SK-N-SH (cell line): ENCODE results near the gene B3GALT6. TPM values are rescaled to one million over a fixed set of nuclear protein-coding genes. Genes with fewer than 3 reads are reported as not detected.

Experiments
- CTCF ChIA-PET: fragments of 300-600, 350-600 bp; formaldehyde crosslinking; extraction: SDS; loops from one replicate; lab custom pipeline; 2021; lab: Yijun Ruan, JAX
- POLR2A ChIA-PET: fragments of 350-600 bp; sonication (Branson Sonifier 250); formaldehyde crosslinking; extraction: SDS; loops from one replicate; lab custom pipeline; 2020; ENCODE audit warnings: antibody characterized with exemption, inconsistent platforms; lab: Yijun Ruan, JAX
- DNase-seq: peaks from one replicate; pipeline ENCODE4 v3.0.0; 2012
- H2AFZ ChIP-seq: fragments of 200-600 bp; sonication (generic); 2 replicates; pipeline ENCODE4 v1.8.1; 2016; ENCODE audit warnings: antibody characterized with exemption, mild to moderate bottlenecking, low read depth
- H3F3A ChIP-seq: fragments of 200-600 bp; sonication (generic); replicated peaks from 2 replicates; pipeline ENCODE3; 2016; ENCODE audit warnings: antibody characterized with exemption, mild to moderate bottlenecking; ENCODE audit not compliant: insufficient read depth
- H3K27ac ChIP-seq, 2 experiments: fragments of 200-500 bp in 1 of 2; fragments of 200-600 bp in 1 of 2; sonication (Bioruptor generic) in 1 of 2; sonication (generic), shearing (Covaris generic) in 1 of 2; 2 replicates each; pipeline versions ENCODE4 v1.5.1 to v1.6.1; 2014 to 2016; ENCODE audit warnings: low read depth in 2 of 2, inconsistent platforms in 1 of 2, low read length in 1 of 2, mild to moderate bottlenecking in 1 of 2, mixed read lengths in 1 of 2
- H3K27me3 ChIP-seq: fragments of 200-600 bp; sonication (generic), shearing (Covaris generic); 2 replicates; pipeline ENCODE4 v1.6.1; 2016; ENCODE audit warnings: mixed run types; ENCODE audit not compliant: insufficient read depth
- H3K36me3 ChIP-seq, 2 experiments: fragments of 200-500 bp in 1 of 2; fragments of 200-600 bp in 1 of 2; sonication (Bioruptor generic) in 1 of 2; sonication (generic) in 1 of 2; replicated peaks in 1 of 2; 2 replicates each; pipeline versions ENCODE3 to v1.5.1; 2014 to 2016; ENCODE audit warnings: low read length in 1 of 2, mild to moderate bottlenecking in 1 of 2; ENCODE audit not compliant: insufficient read depth in 2 of 2, control insufficient read depth in 1 of 2
- H3K4me1 ChIP-seq, 2 experiments: fragments of 200-500 bp in 1 of 2; fragments of 200-600 bp in 1 of 2; sonication (Bioruptor generic) in 1 of 2; sonication (generic), shearing (Covaris generic) in 1 of 2; 2 replicates each; pipeline versions ENCODE4 v1.5.1 to v1.6.1; 2014 to 2016; ENCODE audit warnings: low read depth in 1 of 2, low read length in 1 of 2, mixed run types in 1 of 2; ENCODE audit not compliant: insufficient read depth in 2 of 2, control insufficient read depth in 1 of 2
- H3K4me2 ChIP-seq: fragments of 200-600 bp; sonication (generic), shearing (Covaris generic); 2 replicates; pipeline ENCODE4 v1.6.1; 2017; ENCODE audit warnings: mixed run types
- H3K4me3 ChIP-seq, 2 experiments: fragments of 200-500 bp in 1 of 2; fragments of 200-600 bp in 1 of 2; sonication (Bioruptor generic) in 1 of 2; sonication (generic), shearing (Covaris generic) in 1 of 2; 2 replicates each; pipeline versions ENCODE4 v1.5.1 to v1.8.1; 2014 to 2016; ENCODE audit warnings: low read depth in 2 of 2, inconsistent platforms in 1 of 2, low read length in 1 of 2, mild to moderate bottlenecking in 1 of 2, mixed read lengths in 1 of 2, moderate library complexity in 1 of 2
- H3K79me2 ChIP-seq: fragments of 200-600 bp; sonication (generic); 2 replicates; pipeline ENCODE4 v1.8.1; 2017; ENCODE audit warnings: mild to moderate bottlenecking; ENCODE audit not compliant: insufficient read depth
- H3K9ac ChIP-seq: fragments of 200-600 bp; sonication (generic); 2 replicates; pipeline ENCODE4 v1.6.1; 2017; ENCODE audit warnings: mixed run types
- H3K9me2 ChIP-seq: fragments of 200-600 bp; sonication (generic); 2 replicates; pipeline ENCODE4 v1.6.1; 2017; ENCODE audit warnings: mixed run types
- H3K9me3 ChIP-seq: fragments of 200-600 bp; sonication (generic); 2 replicates; pipeline ENCODE4 v1.6.1; 2017; ENCODE audit warnings: mixed run types, mild to moderate bottlenecking, moderate library complexity
- H4K20me1 ChIP-seq: fragments of 200-600 bp; sonication (generic); 2 replicates; pipeline ENCODE4 v1.6.1; 2017; ENCODE audit warnings: mild to moderate bottlenecking, mixed run types; ENCODE audit not compliant: insufficient read depth
- CTCF ChIP-seq: fragments of 200-600 bp; sonication (generic); IDR thresholded peaks from 2 replicates; pipeline ENCODE4 v1.6.1; 2017; ENCODE audit warnings: antibody characterized with exemption, mild to moderate bottlenecking, moderate library complexity
- FOSL2 ChIP-seq: IDR thresholded peaks from 2 replicates; pipeline ENCODE4 v1.4.0; 2012; ENCODE audit warnings: low read depth, mild to moderate bottlenecking, moderate library complexity, borderline replicate concordance
- FOXJ3 ChIP-seq: sonication (generic); formaldehyde crosslinking; IDR thresholded peaks from 2 replicates; pipeline ENCODE4 v1.5.1; 2020; ENCODE audit warnings: mild to moderate bottlenecking, missing genetic modification reagents
- FOXM1 ChIP-seq: IDR thresholded peaks from 2 replicates; pipeline ENCODE4 v1.4.0; 2012; ENCODE audit warnings: low read depth, mild to moderate bottlenecking
- GATA2 ChIP-seq: sonication (generic); formaldehyde crosslinking; IDR thresholded peaks from 2 replicates; pipeline ENCODE4 v1.5.0; 2020; ENCODE audit warnings: mild to moderate bottlenecking, missing genetic modification reagents
- IRF3 ChIP-seq: fragments of 150-350 bp; IDR thresholded peaks from 2 replicates; pipeline ENCODE4 v1.6.1; 2016; ENCODE audit warnings: mild to moderate bottlenecking, low read depth, low read length
- MAX ChIP-seq: IDR thresholded peaks from 2 replicates; pipeline ENCODE4 v1.4.0; 2012; ENCODE audit warnings: low read depth
- MXI1 ChIP-seq: IDR thresholded peaks from 2 replicates; pipeline ENCODE4 v1.6.1; 2012; ENCODE audit warnings: mild to moderate bottlenecking, low read depth, low read length, improper control_type of control experiment
- RAD21 ChIP-seq: IDR thresholded peaks from 2 replicates; pipeline ENCODE4 v1.6.1; 2012; ENCODE audit warnings: mild to moderate bottlenecking, low read length
- REST ChIP-seq: IDR thresholded peaks from 2 replicates; pipeline ENCODE4 v1.6.1; 2012; ENCODE audit warnings: mild to moderate bottlenecking, low read depth, low read length, moderate library complexity
- RFX5 ChIP-seq: IDR thresholded peaks from 2 replicates; pipeline ENCODE4 v1.6.1; 2012; ENCODE audit warnings: mild to moderate bottlenecking, improper control_type of control experiment, low read length
- SIN3A ChIP-seq: IDR thresholded peaks from 2 replicates; pipeline ENCODE4 v1.6.1; 2012; ENCODE audit warnings: low read depth, mild to moderate bottlenecking, low read length, moderate library complexity, borderline replicate concordance
- SMC3 ChIP-seq: IDR thresholded peaks from 2 replicates; pipeline ENCODE4 v1.6.1; 2012; ENCODE audit warnings: low read depth, low read length, improper control_type of control experiment
- USF1 ChIP-seq: IDR thresholded peaks from 2 replicates; pipeline ENCODE4 v1.4.0; 2012; ENCODE audit warnings: low read depth, borderline replicate concordance
- WGBS: methylation state at CpG from one replicate; pipeline ENCODE4 v1.1.6; 2017; ENCODE audit warnings: low lambda C conversion rate; 5-methylcytosine and 5-hydroxymethylcytosine counted together
- polyA plus RNA-seq, 3 experiments: library from polyadenylated mRNA; depleted of rRNA; stranded (reverse); fragments of >200 nt; gene quantifications; 2 replicates each; pipeline ENCODE4 v1.2.3, GENCODE V29; 2012
- TF ChIP-seq, protein P1 (sequence below): IDR thresholded peaks from 2 replicates; pipeline ENCODE4; 2012

B3GALT6 gene
- polyA plus RNA-seq, 1 of the 3 experiments (the other 2 are of a cell fraction): 38.8 TPM

GRCh38 chr1:1253314-1253713 lies 21.3 kb downstream of the B3GALT6 start:
- Histone ChIP-seq H3K79me2 (no peaks in the 10 kb centered on the region), H3K4me2 (no peak overlapping the region), H3K4me1 (no peaks in the 10 kb centered on the region; a peak in 1 of 4 replicates), H2AFZ (no peak overlapping the region), H3K9me2 (no peaks in the 10 kb centered on the region), H3K27ac (no peak overlapping the region), H4K20me1 (0 out of 2 replicates have a peak, but pooled peaks cover 3% of the 10 kb centered on the region), H3K4me3 (no peak overlapping the region), H3K36me3 (peaks cover 0 to 37% of the 10 kb centered on the region in 2 experiments), H3F3A (no peaks in the 10 kb centered on the region), H3K9ac (no peak overlapping the region), H3K27me3 (no peaks in the 10 kb centered on the region), H3K9me3 (no peaks in the 10 kb centered on the region)
- POLR2A ChIA-PET: no interaction called here
- CTCF ChIA-PET: interaction anchor here (1.4 kb wide), 1 partner anchor 131 kb away, joined by 6 read pairs; no protein-coding TSS in a partner anchor
- 97% methylated on average over 8 of the region's 12 CpGs for WGBS
- DNase-seq: no peak
- TF ChIP-seq IRF3: no peak
- TF ChIP-seq GATA2 (CRISPR knock-in tag): no peak
- no peak for TF ChIP-seq FOXJ3 (CRISPR knock-in tag)
- no peak for TF ChIP-seq SIN3A
- no peak for TF ChIP-seq MXI1

DNA sequence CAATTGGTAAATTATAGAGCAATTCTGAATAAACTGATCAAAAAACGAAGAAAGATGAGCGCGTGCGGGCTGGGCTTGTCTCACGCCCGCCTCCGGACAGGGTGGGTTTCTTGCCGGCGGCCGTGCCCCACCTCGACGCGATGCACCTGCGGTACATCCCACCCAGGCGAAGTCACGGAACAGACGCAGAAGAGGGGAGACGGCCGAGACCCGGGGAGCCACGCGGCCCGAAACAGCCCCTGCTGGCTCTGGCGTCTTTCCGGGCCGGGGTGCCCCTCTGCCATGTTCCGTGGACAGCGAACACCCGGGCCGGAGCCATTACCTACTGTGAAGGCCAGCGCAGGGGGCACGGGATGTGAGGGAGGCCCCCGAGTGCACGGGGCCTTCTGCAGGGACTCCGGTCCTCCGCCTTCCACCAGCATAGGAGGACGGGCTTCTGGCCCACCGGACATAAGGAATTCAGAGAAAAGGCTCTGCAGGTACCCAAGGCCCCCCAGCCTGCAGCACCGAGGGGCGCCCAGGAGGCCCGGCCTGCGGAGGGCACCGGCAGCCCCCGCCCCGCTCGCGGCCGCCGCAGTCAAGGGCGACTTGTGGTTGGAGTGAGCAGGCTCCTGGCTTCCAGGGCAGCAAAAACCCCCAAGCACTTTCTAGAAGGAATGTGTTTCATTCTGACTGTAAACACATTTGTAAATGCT lies 22.1 kb downstream of the B3GALT6 start:
- Histone ChIP-seq H3K27ac (no peak overlapping the region), H3K4me3 (no peak overlapping the region), H3K4me1 (no peaks in the 10 kb centered on the region; a peak in 1 of 4 replicates), H2AFZ (no peak overlapping the region), H3K36me3 (peaks cover 0 to 39% of the 10 kb centered on the region in 2 experiments), H3K9me3 (no peaks in the 10 kb centered on the region), H3F3A (no peaks in the 10 kb centered on the region), H3K4me2 (no peak overlapping the region), H3K27me3 (no peaks in the 10 kb centered on the region), H3K9ac (no peak overlapping the region)
- DNase-seq: no peak
- 97% methylated on average over 26 of the region's 50 CpGs for WGBS
- ChIA-PET POLR2A (no interaction called here), CTCF (interaction anchor here (1.4 to 2.0 kb wide), 4 partner anchors 38 to 222 kb away, joined by 3 to 11 read pairs (median 5); no protein-coding TSS in a partner anchor)
- no peak for TF ChIP-seq MAX
- TF ChIP-seq RFX5: no peak
- TF ChIP-seq, protein P1, sequence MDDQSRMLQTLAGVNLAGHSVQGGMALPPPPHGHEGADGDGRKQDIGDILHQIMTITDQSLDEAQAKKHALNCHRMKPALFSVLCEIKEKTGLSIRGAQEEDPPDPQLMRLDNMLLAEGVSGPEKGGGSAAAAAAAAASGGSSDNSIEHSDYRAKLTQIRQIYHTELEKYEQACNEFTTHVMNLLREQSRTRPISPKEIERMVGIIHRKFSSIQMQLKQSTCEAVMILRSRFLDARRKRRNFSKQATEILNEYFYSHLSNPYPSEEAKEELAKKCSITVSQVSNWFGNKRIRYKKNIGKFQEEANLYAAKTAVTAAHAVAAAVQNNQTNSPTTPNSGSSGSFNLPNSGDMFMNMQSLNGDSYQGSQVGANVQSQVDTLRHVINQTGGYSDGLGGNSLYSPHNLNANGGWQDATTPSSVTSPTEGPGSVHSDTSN: no peak
- no peak for TF ChIP-seq IRF3
- no peak for TF ChIP-seq RAD21
- TF ChIP-seq FOXM1: no peak
- no peak for TF ChIP-seq FOXJ3 (CRISPR knock-in tag)
- no peak for TF ChIP-seq GATA2 (CRISPR knock-in tag)
- TF ChIP-seq USF1: no peak
- no peak for TF ChIP-seq CTCF
- no peak for TF ChIP-seq REST
- TF ChIP-seq SMC3: no peak
- no peak for TF ChIP-seq FOSL2
- TF ChIP-seq, all 33 proteins: peak for 0
- no peaks in the 10 kb centered on the region for H3K79me2 ChIP-seq
- 0 out of 2 replicates have a peak, but pooled peaks cover 11% of the 10 kb centered on the region for H4K20me1 ChIP-seq
- H3K9me2 ChIP-seq: no peaks in the 10 kb centered on the region
